Neural progenitor cell (in vitro differentiated cells): Measurements from ENCODE around the gene HMOX2.

Experiments used
- CTCF ChIP-seq: fragments of 200-600 bp; sonication (generic); IDR thresholded peaks from 2 replicates; pipeline ENCODE4 v1.5.1; 2017; ENCODE audit warnings: antibody characterized with exemption, mild to moderate bottlenecking
- EZH2 ChIP-seq: fragments of 200-600 bp; sonication (generic); IDR thresholded peaks from 2 replicates; pipeline ENCODE4 v1.6.1; 2017; ENCODE audit warnings: antibody characterized with exemption, mild to moderate bottlenecking, moderate library complexity
- EZH2phosphoT487 ChIP-seq: fragments of 200-600 bp; sonication (generic); IDR thresholded peaks from 2 replicates; pipeline ENCODE4 v1.6.1; 2017; ENCODE audit warnings: antibody characterized with exemption

- TF ChIP-seq CTCF (no peak), EZH2phosphoT487 (no peak), EZH2 (no peak)
These were observed 23.5 kb upstream of the HMOX2 start for GRCh38 chr16:4452674-4453073.
